Retinal pigment epithelial cell (primary cell): ENCODE results near the gene ERBB4.
"Not testable (repeated sequence)": the region's sequence is repeated elsewhere in the genome, so short reads cannot be mapped to it uniquely, and the experiment has no call there.

Source experiments
- DNase-seq: peaks from one replicate; pipeline ENCODE4 v3.0.0-alpha.2; 2010; ENCODE audit warnings: low read depth
- H3K4me3 ChIP-seq: 2 replicates; pipeline ENCODE4 v1.5.1; 2011; ENCODE audit warnings: mild to moderate bottlenecking, low read length, control low read depth, moderate library complexity
- CTCF ChIP-seq: conservative IDR thresholded peaks from 2 replicates; pipeline ENCODE4 v1.5.1; 2011; ENCODE audit warnings: low read depth, low read length, control low read depth, inconsistent platforms

The ERBB4 gene

GRCh38 chr2:211729433-211729832, 809.2 kb downstream of the ERBB4 start:
- no peak for TF ChIP-seq CTCF
- no peak overlapping the region for H3K4me3 ChIP-seq
- no peak for DNase-seq

GRCh38 chr2:211724933-211725332, 813.7 kb downstream of the ERBB4 start:
- no peak for TF ChIP-seq CTCF
- no peak overlapping the region for H3K4me3 ChIP-seq
- no peak for DNase-seq

GRCh38 chr2:211723398-211723797, 815.2 kb downstream of the ERBB4 start:
- TF ChIP-seq CTCF: no peak
- no peak overlapping the region for H3K4me3 ChIP-seq
- no peak for DNase-seq

- TF ChIP-seq CTCF: no peak
- no peak for DNase-seq
- H3K4me3 ChIP-seq: no peak overlapping the region
Measured at GRCh38 chr2:211722928-211723327, 815.7 kb downstream of the ERBB4 start.

GRCh38 chr2:211721874-211722273, 816.7 kb downstream of the ERBB4 start:
- not testable (repeated sequence) for H3K4me3 ChIP-seq, DNase-seq

- H3K4me3 ChIP-seq: no peak overlapping the region
- no peak for DNase-seq
- TF ChIP-seq CTCF: no peak
Measured at GRCh38 chr2:211709389-211709788, 829.2 kb downstream of the ERBB4 start.

- no peak for DNase-seq
- no peak for TF ChIP-seq CTCF
- no peak overlapping the region for H3K4me3 ChIP-seq
Measured at GRCh38 chr2:211692689-211693088, 845.9 kb downstream of the ERBB4 start.

- TF ChIP-seq CTCF: no peak
- no peak for DNase-seq
- no peak overlapping the region for H3K4me3 ChIP-seq
Measured at GRCh38 chr2:211690736-211691135, 847.9 kb downstream of the ERBB4 start.
